Ishikawa (cell line): ENCODE data around the gene OR52B2.

ENCODE experiments used
- CEBPB ChIP-seq: IDR thresholded peaks from 2 replicates; pipeline ENCODE4 v1.6.1; 2012
- REST ChIP-seq: IDR thresholded peaks from 2 replicates; pipeline ENCODE4 v1.6.1; 2012; ENCODE audit warnings: low read depth, mild to moderate bottlenecking

- TF ChIP-seq REST (no peak), CEBPB (no peak)
These were observed 36.5 kb upstream of the OR52B2 start for GRCh38 chr11:6206456-6207180.
